Upper lobe of left lung (tissue), 4 donors: ENCODE measurements around the gene SYN1.

Source experiments
- EP300 ChIP-seq, 4 donors: sonication (generic); formaldehyde crosslinking; IDR thresholded peaks; one replicate each; pipeline ENCODE4 v1.5.1; 2017; ENCODE audit warnings: antibody characterized with exemption in 4 of 4, control low read depth in 2 of 4
- POLR2A ChIP-seq, 4 donors: fragments of 450-650 bp; IDR thresholded peaks; one replicate each; pipeline ENCODE4 v1.5.1; 2016 to 2017; ENCODE audit warnings: antibody characterized with exemption in 4 of 4, mild to moderate bottlenecking in 2 of 4
- POLR2AphosphoS5 ChIP-seq, 2 donors: sonication (generic); formaldehyde crosslinking; IDR thresholded peaks; one replicate each; pipeline ENCODE4 v1.5.1; 2017; ENCODE audit warnings: antibody characterized with exemption in 2 of 2
- TF ChIP-seq, protein P1 (sequence below), 6 experiments: fragments of 450-650 bp in 4 of 6; fragments of 200-600 bp in 2 of 6; sonication (generic) in 2 of 6; IDR thresholded peaks; one replicate each; pipeline ENCODE4 v1.5.1; 2016 to 2019; ENCODE audit warnings: antibody characterized with exemption in 6 of 6

DNA sequence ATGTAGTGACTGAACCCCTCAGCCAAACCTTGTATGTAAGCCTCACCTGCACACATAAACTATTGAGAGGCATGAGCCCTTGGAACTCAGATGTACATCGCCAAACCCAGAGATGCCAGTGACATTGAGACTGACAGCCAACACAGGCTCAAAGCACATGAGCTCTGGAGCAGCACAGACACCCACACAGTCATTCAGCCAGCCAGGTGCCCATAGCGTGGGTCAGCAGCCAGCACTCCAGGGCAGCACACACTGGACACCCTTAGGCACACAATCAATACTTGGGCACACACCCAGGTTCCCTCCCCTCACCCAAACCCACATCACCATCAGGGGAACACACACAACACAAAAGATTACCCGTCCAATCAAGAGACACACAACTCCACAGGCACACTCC, 41.8 kb downstream of the SYN1 start:
- TF ChIP-seq, protein P1, sequence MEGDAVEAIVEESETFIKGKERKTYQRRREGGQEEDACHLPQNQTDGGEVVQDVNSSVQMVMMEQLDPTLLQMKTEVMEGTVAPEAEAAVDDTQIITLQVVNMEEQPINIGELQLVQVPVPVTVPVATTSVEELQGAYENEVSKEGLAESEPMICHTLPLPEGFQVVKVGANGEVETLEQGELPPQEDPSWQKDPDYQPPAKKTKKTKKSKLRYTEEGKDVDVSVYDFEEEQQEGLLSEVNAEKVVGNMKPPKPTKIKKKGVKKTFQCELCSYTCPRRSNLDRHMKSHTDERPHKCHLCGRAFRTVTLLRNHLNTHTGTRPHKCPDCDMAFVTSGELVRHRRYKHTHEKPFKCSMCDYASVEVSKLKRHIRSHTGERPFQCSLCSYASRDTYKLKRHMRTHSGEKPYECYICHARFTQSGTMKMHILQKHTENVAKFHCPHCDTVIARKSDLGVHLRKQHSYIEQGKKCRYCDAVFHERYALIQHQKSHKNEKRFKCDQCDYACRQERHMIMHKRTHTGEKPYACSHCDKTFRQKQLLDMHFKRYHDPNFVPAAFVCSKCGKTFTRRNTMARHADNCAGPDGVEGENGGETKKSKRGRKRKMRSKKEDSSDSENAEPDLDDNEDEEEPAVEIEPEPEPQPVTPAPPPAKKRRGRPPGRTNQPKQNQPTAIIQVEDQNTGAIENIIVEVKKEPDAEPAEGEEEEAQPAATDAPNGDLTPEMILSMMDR (IDR thresholded peaks at IDR 0.05) = no peak
- TF ChIP-seq POLR2A (IDR thresholded peaks at IDR 0.05) (no peak), POLR2AphosphoS5 (IDR thresholded peaks at IDR 0.05) (no peak), EP300 (IDR thresholded peaks at IDR 0.05) (no peak)
